GM21528 (cell line): Measurements from ENCODE around the gene TMOD1.

Source experiments
- ATAC-seq: cut with Tn5 transposase; IDR thresholded peaks from one replicate; pipeline ENCODE4 v1.9.1; 2021; ENCODE audit warnings: mild to moderate bottlenecking, moderate library complexity; ENCODE audit not compliant: unreplicated experiment, low FRiP score

The TMOD1 gene

DNA sequence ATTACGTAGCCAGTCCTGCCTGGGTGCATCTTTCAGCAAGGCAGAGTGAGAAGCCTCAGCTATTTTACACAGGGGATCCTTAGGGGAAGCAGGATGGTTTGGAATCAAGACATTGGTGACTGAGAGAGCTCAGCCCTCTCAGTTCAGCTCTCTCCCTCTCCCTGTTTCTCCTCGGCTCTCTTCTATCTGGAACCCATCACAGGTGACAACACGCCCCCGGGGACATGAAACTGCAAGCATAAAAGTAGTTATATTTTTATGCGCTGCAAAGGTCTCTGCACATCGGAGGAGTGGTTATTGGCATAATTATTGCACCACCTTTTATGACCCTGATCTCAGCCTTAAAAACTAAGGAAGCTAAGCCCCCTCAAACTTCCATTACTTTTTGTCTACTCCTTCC, 14.2 kb downstream of the TMOD1 start:
- no peak for ATAC-seq

DNA sequence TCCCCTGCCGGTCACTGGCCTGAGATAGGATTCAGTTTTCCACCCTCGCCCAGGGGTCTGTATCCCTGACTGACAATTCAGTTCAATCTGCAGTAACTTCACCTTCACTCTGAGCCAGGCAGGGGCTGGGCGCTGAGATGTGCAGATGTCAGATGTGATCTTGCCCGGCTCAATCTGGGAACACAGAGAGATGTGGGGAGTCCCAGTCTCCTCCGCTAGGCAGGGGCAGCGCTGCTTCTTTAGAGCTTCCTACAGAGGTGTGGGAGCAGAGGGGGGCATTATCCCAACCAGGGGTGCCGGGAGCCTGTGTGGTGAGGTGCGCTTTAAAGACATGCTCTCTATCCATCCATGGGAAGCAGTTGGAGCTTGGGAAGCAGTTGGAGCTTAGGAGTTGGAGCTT, 14.6 kb downstream of the TMOD1 start:
- ATAC-seq, result no peak

DNA sequence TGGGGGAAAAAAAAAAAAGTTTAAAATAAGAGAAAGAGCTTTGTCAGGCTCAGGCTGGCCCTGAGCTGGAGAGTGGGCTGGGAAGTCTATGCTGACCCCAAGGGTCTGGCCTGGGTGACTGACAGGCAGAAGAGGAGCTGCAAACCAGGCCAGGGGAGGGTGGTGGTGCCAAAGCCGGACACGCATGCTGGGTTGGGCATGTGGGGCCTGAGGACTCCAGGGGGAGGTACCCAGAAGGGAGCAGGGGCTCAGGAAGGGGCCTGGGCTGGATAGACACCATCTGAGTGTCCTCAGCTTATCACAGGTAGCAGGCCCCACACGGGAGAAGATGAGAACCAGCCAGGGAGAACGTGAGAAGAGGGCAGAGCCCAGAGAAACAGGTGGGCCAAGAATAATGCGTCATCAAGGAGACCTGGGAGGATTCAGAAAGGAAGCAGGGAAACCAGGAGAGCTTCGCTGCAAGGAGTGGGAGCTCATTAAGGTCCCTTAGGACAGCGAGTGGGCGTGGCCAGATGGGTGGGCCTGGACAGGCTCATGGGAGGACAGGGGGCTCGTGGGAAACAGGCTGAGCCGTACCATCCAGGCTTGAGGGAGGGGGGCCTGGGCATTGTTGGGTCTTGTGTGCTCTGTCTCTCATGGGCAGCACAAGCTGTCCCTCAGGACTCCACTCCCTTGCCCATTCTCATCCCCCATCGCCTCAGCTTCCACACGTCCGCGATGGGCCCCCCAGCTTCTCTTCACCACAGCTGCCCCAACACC, 16.0 kb downstream of the TMOD1 start:
- no peak for ATAC-seq

DNA sequence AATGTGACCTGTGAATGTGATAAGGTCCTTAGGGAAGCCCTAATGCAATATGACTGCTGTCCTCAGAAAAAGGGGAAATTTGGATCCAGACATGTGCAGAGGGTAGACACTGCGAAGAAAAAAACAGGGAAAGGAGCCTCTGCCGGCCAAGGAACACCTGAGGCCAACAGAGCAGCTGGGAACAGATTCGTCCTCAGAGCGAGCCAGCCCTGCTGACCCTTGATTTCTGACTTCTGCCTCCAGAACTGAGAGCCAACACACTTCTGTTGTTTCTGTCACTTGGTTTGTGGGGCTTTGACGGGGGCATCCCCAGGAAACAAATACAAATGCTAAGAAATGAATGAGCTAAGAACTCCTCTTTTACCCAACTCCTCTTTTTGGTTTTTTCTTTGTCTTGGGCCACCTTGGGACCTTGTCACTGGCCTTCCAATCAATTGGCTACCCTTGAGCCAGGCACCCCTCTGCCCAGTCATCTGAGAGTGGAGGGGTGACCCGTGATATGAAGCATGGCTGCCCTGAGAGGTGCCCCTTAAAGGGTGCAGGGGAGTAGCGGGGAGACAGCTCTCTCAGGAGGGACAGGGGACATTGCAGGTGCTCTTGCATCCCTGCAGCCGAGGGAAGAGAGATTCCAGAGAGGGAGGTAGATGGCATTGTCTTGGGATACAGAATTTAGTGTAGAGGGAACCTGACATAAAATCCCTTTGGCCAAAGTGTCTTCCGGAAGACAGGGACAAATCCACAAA, 16.9 kb downstream of the TMOD1 start:
- ATAC-seq, result no peak

DNA sequence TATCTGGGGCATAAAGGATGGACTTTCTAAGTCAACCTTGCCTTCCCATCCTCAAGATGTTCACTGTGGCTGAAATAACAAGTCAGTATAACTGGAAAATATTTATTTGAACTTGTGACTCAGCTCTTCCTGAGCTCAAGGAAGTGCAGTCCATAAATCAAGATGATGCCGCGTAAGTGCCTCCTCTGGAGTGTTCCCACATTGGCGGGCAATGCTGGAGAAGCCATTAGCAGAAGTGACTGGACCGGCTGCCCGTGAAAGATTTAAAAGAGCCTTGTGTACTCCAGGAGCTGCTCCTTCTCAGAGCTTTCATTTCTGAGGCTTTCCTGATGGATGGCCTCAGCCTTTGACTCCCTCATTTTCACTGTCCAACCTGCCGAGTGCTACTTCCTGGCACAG, 17.4 kb downstream of the TMOD1 start:
- no peak for ATAC-seq

DNA sequence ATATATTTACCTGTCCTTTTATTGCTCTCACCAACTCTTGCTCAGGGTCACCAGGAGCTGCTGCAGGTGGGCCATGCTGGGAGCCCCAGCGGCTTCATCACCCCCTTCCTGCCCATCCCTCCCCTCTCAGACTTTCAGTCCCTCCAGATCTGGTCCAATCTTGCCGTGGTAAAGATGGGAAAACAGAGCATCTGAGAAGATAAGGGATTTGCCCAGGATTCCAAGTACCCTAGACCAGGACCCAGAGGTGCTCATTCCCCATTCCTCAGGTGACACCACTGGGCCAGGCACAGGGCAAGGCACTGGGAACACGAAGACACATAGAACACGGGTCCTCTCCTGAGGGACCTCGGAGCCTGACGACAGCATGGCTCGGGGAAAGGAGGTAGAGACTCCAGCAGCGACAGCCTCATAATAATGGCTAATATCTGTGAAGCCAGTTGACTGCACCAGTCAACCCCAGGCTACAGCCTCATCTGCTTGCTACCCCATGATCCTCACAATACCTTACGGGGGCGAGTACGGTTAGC, 18.0 kb downstream of the TMOD1 start:
- ATAC-seq, result no peak

DNA sequence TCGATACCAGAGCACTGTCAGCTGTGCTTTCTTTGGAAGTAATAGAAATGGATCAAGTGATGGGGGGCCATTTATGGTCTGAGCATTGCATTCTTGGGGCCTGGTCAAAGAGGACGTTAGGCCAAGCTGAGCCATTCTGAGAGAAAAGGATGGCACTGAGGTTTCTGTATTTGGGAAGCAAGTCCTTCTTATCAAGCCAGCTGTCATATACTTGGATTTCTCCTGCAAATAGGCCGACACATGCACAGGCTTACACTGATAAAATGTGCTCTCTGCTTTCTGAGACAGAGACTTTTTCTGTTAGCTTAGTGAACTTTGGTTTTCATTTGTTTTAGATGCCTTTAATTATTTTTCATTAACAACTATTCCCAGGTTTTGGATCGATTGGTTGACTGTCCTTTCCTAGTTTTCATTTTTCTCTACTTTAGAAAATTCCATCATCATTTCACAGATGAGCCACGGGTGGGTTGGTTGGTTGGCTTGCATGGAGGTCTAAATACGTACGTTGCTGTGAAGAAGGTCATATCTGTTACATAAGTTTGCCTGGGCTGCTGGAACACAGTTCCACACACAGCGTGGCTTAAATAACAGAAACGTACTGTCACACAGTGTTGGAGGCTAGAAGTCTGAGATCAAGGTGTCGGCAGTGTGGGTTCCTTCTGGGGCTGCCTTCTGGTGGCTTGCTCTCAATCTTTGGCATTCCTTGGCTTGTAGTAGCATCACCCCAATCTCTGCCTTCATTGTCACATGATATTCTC, 20.3 kb downstream of the TMOD1 start:
- ATAC-seq, result no peak

DNA sequence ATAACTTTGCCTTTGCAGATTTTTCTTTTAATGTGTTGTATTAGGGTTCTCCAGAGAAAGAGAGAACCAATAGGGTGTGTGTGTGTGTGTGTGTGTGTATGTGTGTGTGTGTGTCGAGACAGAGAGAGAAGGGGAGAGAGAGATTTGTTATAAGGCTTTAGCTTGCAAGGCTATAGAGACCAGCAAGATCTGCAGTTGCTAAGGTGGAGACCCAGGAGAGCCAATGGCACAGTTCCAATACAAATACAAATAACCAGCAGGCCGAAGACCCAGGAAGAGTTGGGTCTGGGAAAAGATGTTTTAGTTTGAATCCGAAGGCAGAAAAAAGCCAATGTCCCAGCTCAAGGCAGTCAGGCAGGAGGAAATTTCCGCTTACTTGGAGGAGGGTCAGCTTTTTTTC, 23.0 kb downstream of the TMOD1 start:
- ATAC-seq, result no peak

DNA sequence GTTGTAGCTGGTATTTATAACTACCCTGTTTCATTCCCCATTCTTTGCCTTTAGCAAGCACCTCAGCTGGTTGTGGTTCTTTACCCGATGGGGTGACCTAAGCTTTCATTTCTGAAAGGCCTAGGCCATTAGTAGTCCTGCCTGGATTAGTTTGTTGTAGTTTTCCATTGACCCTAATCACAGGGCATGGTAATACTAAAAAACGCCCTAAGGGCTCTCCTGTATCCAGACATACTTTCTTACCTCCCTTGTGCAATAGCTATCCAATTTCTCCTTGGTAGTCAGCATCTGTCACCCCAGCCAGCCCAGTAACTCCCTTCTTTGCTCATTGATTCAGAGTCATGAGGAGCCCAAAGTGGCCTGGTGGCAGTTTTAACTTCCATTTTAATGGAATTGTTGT, 24.0 kb downstream of the TMOD1 start:
- no peak for ATAC-seq

DNA sequence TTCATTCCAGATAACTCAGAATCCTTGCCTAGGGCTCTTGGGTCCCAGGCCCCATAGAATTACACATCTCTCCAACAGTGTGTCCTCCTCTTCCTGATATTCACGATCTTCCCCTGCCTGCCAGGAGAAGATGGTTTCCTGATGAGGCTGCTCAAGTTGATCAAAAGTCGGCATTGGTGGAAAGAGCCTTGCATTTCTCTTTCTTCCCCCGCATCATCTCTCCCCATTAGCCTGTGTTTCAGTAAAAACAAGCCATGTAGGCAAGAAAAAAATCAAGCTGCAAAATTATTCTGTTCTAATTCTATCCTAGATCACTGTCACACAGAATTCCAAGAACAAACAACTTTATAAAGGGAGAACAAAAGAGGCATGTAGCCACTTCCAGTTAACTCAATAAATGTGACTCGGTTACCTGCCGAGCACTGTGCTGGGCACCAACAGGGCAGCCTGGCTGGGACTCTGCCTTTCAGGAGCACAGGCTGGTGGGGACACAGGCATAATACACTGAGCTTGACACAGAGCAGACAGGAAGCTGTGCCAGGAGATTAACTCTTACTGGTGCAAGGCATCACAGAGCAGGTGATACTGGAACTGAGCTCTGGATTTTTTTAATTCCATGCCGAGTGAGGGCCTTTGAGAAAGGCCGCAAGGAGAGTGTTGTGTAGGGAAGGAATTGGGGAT, 25.6 kb downstream of the TMOD1 start:
- no peak for ATAC-seq

DNA sequence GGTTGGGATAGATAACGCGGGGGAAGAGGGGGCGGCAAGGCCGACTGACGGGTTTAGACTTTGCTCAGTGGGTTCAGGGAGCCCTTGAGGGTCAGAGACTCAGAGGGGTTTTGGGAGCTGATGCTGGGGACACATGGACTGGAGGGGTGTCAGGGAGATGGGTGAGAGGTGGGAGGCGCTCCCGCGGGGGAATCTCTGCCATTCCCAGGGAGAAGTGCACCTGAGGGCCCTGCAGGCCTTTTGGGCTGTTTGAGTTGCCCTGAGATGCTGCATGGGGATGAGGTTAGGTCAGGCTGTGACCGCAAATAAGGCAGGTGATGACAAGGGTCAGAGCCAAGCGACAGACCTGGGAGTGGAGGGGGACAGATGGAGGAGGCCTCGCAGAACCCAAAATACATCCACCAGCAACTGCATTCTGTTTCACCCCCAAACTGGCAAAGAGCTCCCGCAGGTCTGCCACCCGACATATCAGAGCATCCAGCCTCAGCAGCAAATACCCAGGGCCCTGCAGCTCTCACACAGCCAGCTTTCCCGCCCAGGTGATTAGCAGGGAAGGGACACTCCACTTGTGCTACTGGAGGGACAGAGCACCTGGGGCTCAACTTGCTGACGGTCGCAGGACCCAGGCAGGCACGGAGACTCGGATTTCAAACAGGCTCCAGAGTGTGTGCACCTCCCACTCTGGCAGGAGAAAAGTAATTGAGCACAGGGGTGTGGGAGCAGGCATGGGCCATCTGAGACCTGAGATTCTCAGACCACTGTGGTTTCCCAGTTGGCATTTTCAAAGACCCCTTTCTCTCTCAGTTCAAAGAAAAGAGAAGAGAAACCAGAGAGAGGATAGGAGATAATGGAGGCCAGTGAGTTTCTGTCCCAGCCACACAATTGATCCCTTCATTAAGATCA, 26.4 kb downstream of the TMOD1 start:
- ATAC-seq, result no peak

DNA sequence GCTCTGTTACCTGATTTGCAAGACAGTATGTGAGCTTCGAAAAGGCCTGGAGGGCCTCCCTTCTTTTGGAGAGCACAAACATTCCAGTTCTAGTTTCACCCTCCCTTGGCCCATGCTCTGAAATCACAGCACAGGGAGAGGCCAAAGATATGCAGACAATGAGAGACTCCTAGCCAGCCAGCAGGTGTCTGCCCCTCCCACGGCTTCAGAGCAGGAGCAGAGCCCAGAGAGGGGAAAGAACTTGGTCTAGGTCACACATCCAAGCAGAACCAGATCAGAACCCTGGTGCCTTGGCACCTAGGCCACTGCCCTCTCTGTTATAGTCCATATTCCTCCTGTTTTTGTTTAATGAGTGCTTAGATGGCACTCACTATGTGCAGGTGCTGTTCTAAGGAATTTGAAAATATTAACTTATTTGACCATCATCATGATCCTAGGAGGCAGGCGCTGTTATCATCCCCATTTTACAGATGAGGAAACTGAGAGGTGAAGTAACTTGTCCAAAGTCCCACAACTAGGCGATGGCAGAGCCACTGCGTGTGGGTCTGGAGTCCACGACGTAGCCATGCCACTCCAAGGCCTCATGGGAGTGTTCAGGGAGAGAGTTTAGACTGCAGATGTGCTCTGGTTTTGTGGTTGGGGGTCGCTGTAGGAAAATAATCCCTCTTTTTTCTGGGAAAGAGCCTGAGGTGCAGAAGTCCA, 27.2 kb downstream of the TMOD1 start:
- ATAC-seq, result no peak

DNA sequence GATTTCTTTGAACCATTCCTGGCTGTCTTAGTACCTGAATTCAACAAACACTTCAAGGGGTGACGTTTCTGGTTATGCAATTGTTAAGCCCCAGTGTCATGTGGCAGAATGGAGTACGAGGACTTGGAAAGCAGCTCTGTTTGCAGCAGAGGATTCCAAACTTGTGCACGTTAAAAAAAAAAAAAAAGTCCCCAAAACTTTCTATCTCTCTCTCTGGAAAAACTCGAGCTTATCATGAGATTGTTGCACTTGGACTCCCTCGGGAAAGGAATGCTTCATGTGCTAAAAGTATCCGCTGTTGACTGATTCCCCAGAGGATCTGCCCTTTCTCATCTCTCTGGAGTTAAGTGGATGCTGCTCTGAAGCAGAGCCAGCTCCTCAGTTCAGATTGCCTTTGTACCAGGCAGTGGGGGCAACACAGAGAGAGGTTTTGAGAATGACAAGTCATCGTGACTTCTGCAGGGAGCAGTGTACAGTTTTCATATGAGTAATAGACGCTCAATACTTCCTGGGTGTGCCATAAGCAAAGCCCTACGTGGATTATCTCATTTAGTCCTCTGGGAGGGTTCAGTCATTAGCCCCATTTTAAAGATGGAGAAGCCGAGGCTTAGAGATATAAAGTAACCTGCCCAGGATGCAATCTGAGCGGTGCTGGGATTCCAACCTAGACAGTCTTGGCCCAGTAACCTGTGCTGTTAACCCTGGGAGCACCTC, 28.1 kb downstream of the TMOD1 start:
- ATAC-seq, result peak; percentile 58

DNA sequence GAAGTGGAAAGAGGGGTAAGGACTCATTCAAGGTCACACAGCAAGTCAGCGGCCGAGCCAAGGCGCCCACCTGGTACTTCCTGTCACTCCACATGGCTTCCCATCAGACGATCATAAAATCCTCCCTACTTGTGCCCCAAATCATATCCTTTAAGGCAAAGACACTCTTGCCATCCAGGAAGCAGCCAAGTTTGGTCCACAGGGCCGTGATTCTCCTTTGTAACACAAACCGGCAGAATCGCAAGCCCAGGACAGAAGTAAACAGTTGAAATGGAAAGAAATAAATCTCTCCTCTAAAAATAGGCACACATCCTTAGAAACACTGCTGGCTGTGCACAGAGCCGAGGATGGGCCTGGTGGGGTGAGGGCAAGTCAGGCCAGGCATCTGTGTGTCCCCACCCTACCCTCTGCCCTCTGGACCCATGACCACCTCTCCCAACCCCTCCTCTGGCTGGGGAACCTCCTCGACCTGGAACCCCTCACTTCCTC, 30.5 kb downstream of the TMOD1 start:
- no peak for ATAC-seq

DNA sequence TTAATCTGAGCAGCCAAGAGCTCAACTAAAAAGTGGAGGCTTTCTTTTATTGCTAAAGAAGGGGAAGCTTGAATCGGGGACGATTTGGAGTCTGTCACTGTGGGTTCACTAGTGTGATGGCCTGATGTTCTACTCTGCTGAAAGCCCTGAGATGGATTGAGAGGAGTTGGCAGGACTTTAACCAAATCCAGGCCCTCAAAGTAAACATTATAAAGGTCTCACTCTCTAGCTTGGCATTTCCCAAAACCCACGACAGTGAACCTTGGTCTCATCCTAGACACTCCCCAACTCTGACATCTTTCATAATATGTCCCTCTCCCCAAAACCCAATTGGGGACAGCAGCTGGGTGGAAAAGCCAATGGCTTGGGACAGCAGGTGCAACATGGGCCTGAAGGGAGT, 32.7 kb downstream of the TMOD1 start:
- ATAC-seq, result no peak

DNA sequence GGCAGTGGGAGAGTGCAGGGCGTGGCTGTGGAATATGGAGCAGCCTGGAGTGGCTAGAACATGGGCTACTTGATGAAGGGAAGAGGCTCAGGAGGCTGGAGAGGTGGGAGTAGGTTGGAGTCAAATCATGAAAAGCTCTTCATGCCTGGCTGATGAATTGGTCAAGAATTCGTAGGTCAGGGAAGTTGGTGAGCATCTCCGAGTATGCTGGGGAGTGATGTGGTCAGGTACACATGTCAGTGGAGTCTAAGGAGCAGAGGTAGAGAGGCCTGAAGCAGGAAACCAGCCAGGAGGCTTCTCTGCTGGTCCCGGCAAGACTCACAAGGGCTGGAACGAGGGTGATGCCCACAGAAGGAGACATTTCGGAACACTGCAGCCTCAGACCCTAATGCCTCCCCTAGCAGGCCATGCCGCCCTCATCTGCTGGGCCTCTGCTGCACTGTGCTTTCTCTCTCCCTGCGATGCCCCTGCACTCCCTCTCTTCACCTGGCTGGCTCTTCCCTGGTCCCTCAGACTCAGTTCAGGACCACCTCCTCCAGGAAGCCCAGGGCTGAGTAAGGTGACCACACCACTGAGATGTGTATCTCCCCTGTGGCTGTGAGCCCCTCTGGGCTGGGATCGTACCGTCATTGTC, 33.6 kb downstream of the TMOD1 start:
- no peak for ATAC-seq

DNA sequence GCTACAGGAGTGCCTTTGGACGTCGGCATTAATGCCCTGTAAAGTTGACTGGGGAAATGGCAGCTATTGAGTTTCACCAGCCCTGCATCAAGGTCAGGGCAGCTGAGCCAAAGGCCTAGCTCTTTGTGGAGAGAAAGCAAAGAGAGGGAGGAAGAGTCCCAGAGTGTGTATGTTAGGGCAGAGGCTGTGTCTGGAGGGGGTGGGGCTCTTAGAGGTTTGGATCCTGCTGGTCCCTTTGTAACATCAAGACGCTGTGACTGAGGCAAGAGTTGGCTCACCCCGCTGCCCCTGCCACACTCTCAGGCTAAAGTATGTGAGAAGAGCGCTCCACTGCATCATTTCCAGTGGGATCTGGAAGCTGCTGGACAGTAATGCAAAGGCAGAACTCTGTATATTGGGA, 34.3 kb downstream of the TMOD1 start:
- ATAC-seq, result no peak

DNA sequence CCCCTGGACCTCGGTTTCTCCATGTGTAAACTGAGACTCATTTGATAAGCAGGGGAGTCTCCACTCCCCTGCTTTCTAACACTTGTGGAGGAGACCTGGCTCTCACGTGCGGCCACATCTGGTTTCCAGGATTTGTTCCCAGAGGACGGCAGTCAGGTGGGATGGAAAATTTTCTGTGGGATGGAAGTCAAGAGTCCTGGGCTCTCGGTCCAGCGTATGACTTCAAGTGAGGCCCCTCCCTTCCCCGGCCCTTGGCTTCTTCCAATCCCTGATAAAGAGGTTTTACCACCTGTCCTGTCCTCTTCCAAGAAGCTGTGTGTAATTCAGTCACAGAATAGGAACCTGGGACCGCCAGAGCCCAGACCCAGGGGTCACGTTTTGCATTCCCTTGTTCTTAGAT, 35.0 kb downstream of the TMOD1 start:
- no peak for ATAC-seq
